Hematopoietic multipotent progenitor cell treated with erythropoietin and hydrocortisone succinate and interleukin-3 and kit ligand, for 4 days (in vitro differentiated cells): Measurements from ENCODE around the gene LINC01488.

Experiments used
- DNase-seq: peaks from one replicate; pipeline ENCODE4 v3.0.0-alpha.2; 2015

Gene LINC01488

GRCh38 chr11:69446108-69446507 lies 35.4 kb upstream of the LINC01488 start:
- peak; percentile 83 for DNase-seq

GRCh38 chr11:69447786-69448185 lies 33.7 kb upstream of the LINC01488 start:
- peak; percentile 21 for DNase-seq

- peak; percentile 41 for DNase-seq
Observed at GRCh38 chr11:69448471-69449284, 32.8 kb upstream of the LINC01488 start.

GRCh38 chr11:69449320-69450063 lies 32.0 kb upstream of the LINC01488 start:
- DNase-seq = peak; percentile 95

- DNase-seq = peak; percentile 16
Observed at GRCh38 chr11:69450064-69450856, 31.2 kb upstream of the LINC01488 start.

GRCh38 chr11:69450857-69451220 lies 30.6 kb upstream of the LINC01488 start:
- DNase-seq = no peak

DNA sequence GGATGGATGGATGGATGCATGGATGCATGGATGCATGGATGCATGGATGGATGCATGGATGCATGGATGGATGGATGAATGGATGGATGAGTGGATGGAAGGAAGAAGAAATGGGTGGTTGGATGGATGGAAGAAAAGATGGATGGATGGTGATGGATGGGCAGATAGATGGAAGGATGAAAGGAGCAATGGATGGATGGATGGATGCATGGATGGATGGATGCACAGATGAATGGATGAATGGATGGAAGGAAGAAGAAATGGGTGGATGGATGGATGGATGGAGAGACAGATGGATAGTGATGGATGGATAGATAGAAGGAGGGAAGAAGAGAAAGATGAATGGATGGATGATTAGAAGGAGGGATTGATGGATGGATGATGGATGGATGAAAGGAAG lies 30.2 kb upstream of the LINC01488 start:
- no peak for DNase-seq

DNA sequence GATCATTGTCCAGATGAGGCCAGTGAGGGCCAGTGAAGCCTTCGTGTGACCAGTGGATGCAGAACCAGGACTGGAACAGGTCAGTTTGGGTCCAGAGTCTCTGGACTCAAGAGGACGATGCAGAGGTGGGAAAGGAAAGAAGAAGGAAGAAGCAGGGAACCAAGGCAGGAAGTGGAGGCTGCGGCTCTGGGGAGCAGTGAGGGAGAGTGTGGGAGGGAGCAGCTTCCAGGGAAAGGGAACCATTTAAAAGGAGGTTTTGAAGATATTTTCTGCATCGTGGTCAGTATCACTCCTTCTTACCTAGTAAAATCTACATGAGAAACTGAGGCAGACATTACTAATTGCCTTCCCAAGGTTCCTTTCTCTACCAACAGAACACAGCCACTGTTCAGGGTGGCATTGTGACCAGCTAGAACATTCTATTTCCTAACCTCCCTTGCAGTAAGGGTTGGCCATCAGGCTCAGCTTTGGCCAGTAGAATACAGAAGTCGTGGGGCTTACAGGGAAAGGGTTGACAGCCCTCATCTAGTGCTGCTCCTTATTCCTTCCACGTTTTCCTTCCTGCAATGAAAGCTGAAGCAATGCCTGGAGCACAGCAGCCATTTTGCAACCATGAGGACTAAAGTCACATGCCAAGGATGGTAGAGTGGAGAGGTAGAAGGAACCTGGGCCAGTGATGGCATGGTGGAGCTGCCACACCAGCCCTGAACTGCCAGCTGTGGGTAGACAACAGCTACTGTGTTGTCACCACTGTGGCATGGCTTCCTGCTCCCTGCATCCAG lies 29.1 kb upstream of the LINC01488 start:
- no peak for DNase-seq

- DNase-seq = no peak
Observed at GRCh38 chr11:69453151-69453550, 28.3 kb upstream of the LINC01488 start.

DNA sequence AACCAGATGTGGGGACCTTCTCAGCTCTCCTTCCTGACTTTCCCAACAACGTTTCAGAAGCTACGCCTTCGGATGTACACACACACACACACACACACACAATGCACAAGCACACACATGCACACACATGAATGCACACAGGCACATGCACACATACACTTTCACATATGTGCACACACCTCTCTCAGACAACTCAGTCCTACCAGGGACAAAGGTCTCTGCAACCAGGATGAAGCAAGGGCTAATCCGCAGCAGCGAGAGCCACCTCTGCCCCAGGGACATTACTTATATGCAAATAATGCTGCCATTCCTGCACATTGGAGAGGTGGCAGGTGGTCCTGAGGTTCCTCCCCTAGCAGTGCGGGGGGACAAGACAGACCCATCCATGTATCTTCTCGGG lies 27.4 kb upstream of the LINC01488 start:
- DNase-seq = no peak

GRCh38 chr11:69455969-69456368 lies 25.5 kb upstream of the LINC01488 start:
- DNase-seq = no peak

DNA sequence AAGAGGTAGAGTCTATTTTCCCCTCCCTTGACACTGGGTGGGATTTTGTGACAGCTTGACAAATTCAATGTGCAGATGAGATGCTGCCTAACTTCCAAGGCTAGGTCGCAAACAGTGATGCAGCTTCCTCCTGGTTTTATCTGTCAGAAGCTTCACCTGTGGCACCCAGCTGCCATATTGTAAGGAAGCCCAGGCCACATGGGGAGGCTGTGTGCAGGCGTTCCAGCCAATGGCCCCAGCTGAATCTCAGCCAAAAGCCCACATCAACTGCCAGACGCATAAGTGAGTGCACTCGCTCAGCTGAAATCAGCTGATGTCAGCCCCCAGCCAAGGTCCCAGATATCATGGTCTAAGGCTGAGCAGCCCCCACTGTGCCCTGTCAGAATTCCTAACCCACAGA lies 24.8 kb upstream of the LINC01488 start:
- DNase-seq = no peak

DNA sequence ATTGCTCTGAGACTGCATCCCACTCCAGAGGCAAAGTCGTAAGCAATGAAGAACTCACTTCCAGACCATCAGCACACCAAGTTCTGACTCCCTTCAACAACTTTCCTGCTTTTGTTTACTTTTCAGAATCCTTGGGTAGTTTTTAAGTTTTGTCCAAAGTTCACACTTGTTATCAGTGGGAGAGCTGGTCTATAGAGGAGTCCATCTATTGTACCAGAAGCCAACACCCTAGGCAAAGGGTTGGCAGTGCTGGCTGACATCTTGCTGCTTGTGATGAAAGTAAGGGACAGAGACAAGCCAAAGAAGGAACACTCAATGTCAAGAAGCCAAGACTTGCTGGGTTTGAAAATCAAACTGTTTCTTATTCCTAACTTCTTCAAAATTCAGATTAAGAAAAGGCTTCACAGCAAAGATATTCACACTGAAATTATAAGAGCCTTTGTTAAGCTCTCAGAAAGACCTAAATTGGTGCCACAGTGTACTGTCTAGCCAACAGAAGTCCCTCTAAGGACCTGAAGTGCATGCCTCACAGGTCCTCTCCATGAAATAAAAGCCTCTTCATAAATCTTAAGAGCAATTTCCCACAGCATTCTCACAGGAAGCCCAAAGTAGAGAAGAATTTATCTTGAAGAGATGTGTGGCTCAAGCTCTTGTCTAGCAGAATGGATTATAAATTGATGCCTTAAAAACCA lies 21.5 kb upstream of the LINC01488 start:
- no peak for DNase-seq

DNA sequence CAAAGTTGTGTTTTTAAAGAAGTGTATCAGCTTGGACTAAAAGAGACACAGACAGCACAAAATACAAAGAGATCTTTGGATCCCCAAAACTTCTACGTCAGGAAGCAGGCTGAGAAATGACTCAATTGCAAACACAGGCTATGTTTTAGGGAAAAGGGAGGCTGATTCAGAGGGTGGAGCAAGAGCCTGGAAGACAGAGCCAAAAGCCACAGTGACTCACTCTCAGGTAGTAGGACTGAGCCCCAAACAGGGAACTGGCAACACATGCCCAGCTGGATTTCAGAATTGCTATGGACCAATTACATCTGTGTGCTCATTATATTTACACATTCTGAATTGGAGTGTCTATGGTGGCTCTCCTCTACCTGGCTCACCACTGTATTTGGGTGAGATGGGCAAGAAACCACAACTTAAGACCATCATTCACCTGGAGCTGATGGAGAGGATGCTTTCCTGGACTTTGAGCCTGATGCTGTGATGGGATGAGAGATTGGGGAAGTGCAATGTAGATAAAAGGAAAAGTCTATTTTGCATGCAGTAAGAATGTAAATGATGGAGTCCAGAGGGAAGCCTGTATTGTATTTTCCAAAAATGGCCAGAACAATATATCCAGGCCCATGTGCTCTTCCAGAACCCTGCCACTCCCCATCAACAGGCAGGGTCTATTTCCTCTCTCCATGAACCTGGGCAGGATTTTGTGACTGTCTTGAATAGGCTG lies 20.8 kb upstream of the LINC01488 start:
- no peak for DNase-seq

GRCh38 chr11:69461272-69461962 lies 20.0 kb upstream of the LINC01488 start:
- DNase-seq = no peak

GRCh38 chr11:69462106-69462951 lies 19.1 kb upstream of the LINC01488 start:
- no peak for DNase-seq

DNA sequence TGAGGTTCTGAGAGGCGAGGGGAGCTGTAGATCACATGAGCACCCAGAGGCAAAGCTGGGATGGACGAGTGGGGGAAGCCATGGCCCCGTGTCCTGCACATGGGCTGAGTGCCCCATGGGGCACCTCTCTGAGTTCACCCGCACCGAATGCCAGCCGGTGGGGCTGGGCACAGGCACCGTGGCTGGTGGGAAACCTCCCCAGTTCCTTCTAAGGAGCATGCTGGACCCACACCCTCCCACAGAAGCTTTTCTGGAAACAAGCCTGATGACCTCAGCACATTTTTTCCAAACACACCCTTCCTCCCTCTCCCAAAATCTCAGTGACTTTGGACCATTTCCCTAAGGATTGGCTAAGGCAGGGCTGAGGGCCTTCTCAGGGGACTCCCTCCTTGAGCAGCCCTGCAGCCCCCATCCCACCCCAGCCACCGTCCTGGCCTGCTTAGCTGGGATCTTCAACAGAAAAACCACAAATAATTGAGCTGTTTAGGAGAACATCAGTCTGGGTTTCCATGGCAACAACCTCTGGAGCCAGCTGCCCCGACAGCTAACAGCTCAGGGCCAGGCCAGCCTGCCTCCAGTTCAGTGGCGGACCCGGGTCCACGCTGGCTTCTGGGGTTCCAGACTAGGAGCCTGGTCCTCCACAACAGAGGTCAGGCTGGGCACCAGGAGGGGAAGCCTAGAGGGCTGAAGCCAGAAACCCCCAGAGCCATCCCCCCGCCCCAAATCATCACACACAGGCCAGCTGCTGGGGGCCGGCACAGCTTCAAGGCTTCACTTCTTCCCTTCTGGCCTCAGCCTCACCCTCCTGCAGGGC lies 18.1 kb upstream of the LINC01488 start:
- peak; percentile 54 for DNase-seq

DNA sequence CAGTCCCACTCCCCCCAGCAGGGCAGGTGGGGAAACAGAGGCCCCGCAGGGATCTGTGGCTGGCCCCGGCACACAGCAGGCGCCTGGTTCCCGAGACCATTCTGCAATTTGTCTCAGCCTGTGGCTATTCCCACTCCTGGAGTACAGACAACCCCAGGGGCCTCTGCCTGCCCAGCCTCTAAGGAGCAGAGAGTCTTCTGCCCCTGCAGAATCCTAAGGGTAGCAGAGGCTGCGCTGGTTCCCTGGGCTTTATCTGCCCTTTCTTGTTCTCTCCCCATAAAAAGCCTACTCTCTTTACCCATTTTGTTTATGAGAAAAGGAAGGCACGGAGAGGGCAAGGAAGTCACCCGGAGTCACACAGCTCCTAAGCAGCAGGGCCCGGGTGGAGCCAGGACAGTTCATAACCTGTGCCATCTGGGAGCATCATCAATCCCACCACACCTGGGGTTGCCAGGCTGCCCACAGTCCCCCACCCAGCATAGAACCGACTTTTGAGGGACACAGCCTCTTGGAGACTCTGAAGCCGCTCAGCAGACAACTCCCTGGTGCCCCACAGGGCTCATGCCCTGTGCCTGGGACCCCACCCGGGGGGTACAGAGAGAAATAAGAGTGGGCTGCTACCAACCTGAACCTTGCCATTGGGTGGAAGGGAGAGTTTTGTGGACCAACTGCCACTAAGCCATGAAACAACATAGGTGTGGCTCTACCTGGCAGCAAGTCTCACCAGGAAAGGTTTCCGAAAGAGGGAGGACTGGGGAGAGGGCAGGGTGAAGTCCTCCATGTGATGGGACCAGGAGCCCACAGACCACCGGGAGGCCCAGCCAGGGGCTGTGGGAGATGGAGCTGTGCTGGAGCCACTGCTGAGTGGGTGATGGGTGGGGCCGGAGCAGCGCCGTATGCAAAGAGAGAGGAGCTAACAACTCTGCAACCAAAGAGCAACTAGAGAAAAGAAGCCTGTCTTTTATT lies 17.2 kb upstream of the LINC01488 start:
- no peak for DNase-seq
